RWPE1 (cell line): ENCODE results near the gene ZFAND2B.

Experiments
- CTCF ChIA-PET: fragments of 350-600 bp; sonication (Branson Sonifier 250); formaldehyde crosslinking; extraction: SDS; loops from one replicate; lab custom pipeline; 2021; lab: Yijun Ruan, JAX
- POLR2A ChIA-PET: fragments of 400-600 bp; formaldehyde crosslinking; extraction: SDS; loops from one replicate; lab custom pipeline; 2020; ENCODE audit warnings: antibody characterized with exemption; ENCODE audit not compliant: low non-redundant PET; lab: Yijun Ruan, JAX
- DNase-seq: peaks from one replicate; pipeline ENCODE4 v3.0.0; 2012; ENCODE audit warnings: low spot score
- H3K27ac ChIP-seq: fragments of 450-650 bp; 2 replicates; pipeline ENCODE4 v1.5.1; 2017
- CTCF ChIP-seq: fragments of 450-650 bp; conservative IDR thresholded peaks from 2 replicates; pipeline ENCODE4 v1.5.1; 2017; ENCODE audit warnings: low read depth, mild to moderate bottlenecking

The ZFAND2B gene

GRCh38 chr2:219243291-219243761 is 36.7 kb downstream of the ZFAND2B start:
- TF ChIP-seq CTCF, result no peak
- ChIA-PET POLR2A (no interaction called here), CTCF (no interaction called here)
- DNase-seq, result no peak
- H3K27ac ChIP-seq, result no peak overlapping the region

DNA sequence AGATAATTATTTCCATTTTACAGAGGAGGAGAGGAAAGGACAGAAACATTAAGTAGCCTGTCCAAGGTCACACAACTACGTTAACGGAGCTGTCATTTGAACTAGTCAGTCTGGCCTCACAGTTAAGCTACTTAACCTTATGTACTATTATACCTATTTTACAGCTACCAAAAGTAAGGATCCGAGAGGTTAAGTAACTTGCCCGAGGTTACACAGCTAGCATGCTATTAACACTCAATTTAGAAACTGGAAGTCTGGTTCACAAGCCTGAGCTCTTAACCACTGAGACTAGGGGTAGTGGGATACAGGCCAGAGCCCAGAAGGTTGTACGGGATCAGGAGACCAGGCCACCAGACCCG is 38.2 kb downstream of the ZFAND2B start:
- ChIA-PET POLR2A (interaction anchor here (0.5 to 2.2 kb wide), 4 partner anchors 10 to 75 kb away, joined by 4 to 6 read pairs (median 4); partner anchors contain the start of gene SLC23A3), CTCF (interaction anchor here (0.6 to 2.5 kb wide), 4 partner anchors 27 to 215 kb away, joined by 4 to 20 read pairs (median 6); no protein-coding TSS in a partner anchor)
- H3K27ac ChIP-seq, result peak overlapping the region; percentile 82
- no peak for DNase-seq
- no peak for TF ChIP-seq CTCF

GRCh38 chr2:219245148-219245898 is 38.7 kb downstream of the ZFAND2B start, which contains the start of the genes GLB1L and STK16:
Gene GLB1L, minus strand, starts transcription at chr2:219245444. Its CDS starts 1,871 bp downstream, at chr2:219243573.
Gene STK16, plus strand, starts transcription at chr2:219245479. Its CDS starts 521 bp downstream, at chr2:219246000.
- H3K27ac ChIP-seq, result peak within 1 kb of the TSS; percentile 98
- TF ChIP-seq CTCF, result no peak

DNA sequence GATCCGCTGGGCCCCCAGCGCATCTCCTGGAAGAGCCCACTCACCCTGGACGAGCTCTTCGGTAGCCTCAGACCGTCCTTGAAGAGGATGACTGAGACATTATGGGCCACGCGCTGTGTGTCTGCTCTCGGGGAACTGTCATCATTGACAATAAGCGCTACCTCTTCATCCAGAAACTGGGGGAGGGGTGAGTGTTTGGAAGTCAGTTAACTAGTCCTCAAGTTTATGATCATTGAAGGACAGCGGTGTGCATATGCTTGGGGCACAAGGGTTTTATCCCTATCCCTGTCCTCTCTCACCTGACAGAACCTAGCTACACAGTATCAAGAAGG is 39.3 kb downstream of the ZFAND2B start:
- DNase-seq, result peak; percentile 6

More at GRCh38 chr2:219245148-219245898, 38.7 kb downstream of the ZFAND2B start, which contains the start of the genes GLB1L and STK16:
- peak; percentile 84 for DNase-seq
- ChIA-PET POLR2A (interaction anchor here (0.6 to 2.2 kb wide), 5 partner anchors 8 to 75 kb away, joined by 3 to 7 read pairs (median 4); partner anchors contain the start of gene SLC23A3), CTCF (interaction anchor here (0.6 to 2.5 kb wide), 4 partner anchors 38 to 215 kb away, joined by 3 to 20 read pairs (median 6); partner anchors contain the start of gene ZFAND2B)

DNA sequence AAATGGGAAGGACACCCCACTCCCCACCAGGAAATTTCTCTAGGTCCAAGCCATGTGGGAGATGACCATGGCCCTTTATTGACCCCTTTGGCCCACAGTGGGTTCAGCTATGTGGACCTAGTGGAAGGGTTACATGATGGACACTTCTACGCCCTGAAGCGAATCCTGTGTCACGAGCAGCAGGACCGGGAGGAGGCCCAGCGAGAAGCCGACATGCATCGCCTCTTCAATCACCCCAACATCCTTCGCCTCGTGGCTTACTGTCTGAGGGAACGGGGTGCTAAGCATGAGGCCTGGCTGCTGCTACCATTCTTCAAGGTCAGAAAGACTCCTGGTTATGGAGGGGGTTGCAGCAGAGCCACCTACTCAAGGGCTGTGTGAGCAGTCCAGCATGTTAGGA is 40.0 kb downstream of the ZFAND2B start:
- DNase-seq, result no peak
- CTCF ChIA-PET, result interaction anchor here (0.7 to 2.5 kb wide), 2 partner anchors 28 to 48 kb away, joined by 3 to 20 read pairs; no protein-coding TSS in a partner anchor
- peak overlapping the region; percentile 98 for H3K27ac ChIP-seq
- POLR2A ChIA-PET, result interaction anchor here (1.2 to 2.2 kb wide), 2 partner anchors 8 to 9 kb away, joined by 3 to 6 read pairs; no protein-coding TSS in a partner anchor
- no peak for TF ChIP-seq CTCF

More for the DNA sequence above, 39.3 kb downstream of the ZFAND2B start:
- TF ChIP-seq CTCF, result no peak
- ChIA-PET POLR2A (interaction anchor here (0.6 to 2.2 kb wide), 4 partner anchors 9 to 28 kb away, joined by 3 to 7 read pairs (median 5); no protein-coding TSS in a partner anchor), CTCF (interaction anchor here (0.6 to 2.5 kb wide), 3 partner anchors 39 to 48 kb away, joined by 3 to 20 read pairs (median 4); partner anchors contain the start of gene ZFAND2B)
- H3K27ac ChIP-seq, result peak overlapping the region; percentile 82
